Activated CD4-positive, alpha-beta T cell treated with anti-CD3 and anti-CD28 coated beads for 1 hour (primary cell): ENCODE results near the gene DCUN1D1.

Experiments
- DNase-seq: peaks from one replicate; pipeline ENCODE4 v3.0.0-alpha.2; 2020

Gene DCUN1D1

DNA sequence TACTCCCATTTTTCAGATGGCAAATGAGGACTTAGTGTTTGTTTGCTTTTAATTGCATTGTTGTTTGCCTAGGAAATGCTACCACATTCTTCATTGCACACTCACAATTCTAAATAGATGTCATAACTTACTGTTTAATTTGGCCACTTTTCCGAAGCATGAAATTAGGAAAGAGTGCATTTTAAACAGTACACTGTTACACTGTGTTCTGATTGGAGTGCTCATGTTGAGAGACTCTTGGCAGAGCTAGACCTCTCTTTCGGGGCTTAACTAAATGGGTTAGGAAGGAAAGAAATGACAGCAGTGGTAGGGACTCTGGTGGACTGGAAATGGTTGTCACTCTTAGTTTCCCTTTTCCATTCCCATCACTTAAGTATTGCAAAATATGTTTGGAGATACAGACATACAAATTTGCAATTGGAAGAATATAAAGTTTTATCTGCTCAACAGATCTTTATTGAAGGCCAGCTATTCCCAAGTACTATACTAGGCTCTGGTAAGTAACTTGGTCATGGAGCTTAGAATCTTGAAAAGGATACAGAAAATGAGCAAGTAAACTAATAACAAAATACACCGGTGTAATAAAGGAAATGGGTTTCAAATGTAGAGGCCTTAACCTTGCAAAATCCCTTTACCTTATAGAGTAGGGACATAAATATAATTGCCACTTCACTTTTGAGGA is 90.2 kb downstream of the DCUN1D1 start:
- no peak for DNase-seq
